Stomach (tissue), 9 donors: Measurements from ENCODE around the gene STYX. TPM values are rescaled to one million over a fixed set of nuclear protein-coding genes. Genes with fewer than 3 reads are reported as not detected.

Source experiments
- DNase-seq, 2 donors: peaks; one replicate each; pipeline versions ENCODE4 v3.0.0 to v3.0.0-alpha.2; 2013 to 2019
- H3K27ac ChIP-seq, 5 donors: fragments of 200-600 bp in 4 of 5; sonication (generic) in 4 of 5; one replicate each; pipeline ENCODE4 v1.5.1; 2013 to 2019; ENCODE audit warnings: mild to moderate bottlenecking in 1 of 5, moderate library complexity in 1 of 5
- H3K27me3 ChIP-seq, 3 donors: fragments of 200-600 bp; sonication (generic); one replicate each; pipeline ENCODE4 v1.5.1; 2017 to 2019; ENCODE audit warnings: mixed run types in 1 of 3
- H3K36me3 ChIP-seq, 4 donors: fragments of 200-600 bp; sonication (generic); 1 replicate in 3 of 4; 2 replicates in 1 of 4; pipeline ENCODE4 v1.5.1; 2016 to 2019
- H3K4me1 ChIP-seq, 4 donors: fragments of 200-600 bp; sonication (generic); one replicate each; pipeline ENCODE4 v1.5.1; 2016 to 2019
- H3K4me3 ChIP-seq, 4 donors: fragments of 200-600 bp; sonication (generic) in 3 of 4; one replicate each; pipeline ENCODE4 v1.5.1; 2016 to 2019; ENCODE audit warnings: mild to moderate bottlenecking in 1 of 4
- H3K9me3 ChIP-seq, 4 donors: fragments of 200-600 bp; sonication (generic); one replicate each; pipeline ENCODE4 v1.5.1; 2016 to 2019
- CTCF ChIP-seq, 7 experiments: fragments of 450-650 bp in 4 of 7; fragments of 200-600 bp in 3 of 7; sonication (generic) in 3 of 7; IDR thresholded peaks; one replicate each; pipeline ENCODE4 v1.5.1; 2016 to 2019; ENCODE audit warnings: antibody characterized with exemption in 7 of 7, control low read depth in 2 of 7, mild to moderate bottlenecking in 1 of 7
- EP300 ChIP-seq: sonication (generic); formaldehyde crosslinking; IDR thresholded peaks from one replicate; pipeline ENCODE4 v1.6.1; 2017; ENCODE audit warnings: antibody characterized with exemption
- POLR2A ChIP-seq, 4 donors: fragments of 450-650 bp; IDR thresholded peaks; one replicate each; pipeline ENCODE4 v1.6.1; 2016; ENCODE audit warnings: antibody characterized with exemption in 4 of 4, control low read depth in 2 of 4, mild to moderate bottlenecking in 1 of 4, moderate library complexity in 1 of 4
- POLR2AphosphoS5 ChIP-seq, 3 donors: sonication (generic); formaldehyde crosslinking; IDR thresholded peaks; one replicate each; pipeline ENCODE4 v1.6.1; 2016; ENCODE audit warnings: antibody characterized with exemption in 3 of 3
- WGBS, 5 donors: extraction: QIAGEN DNeasy Blood & Tissue Kit in 3 of 5; methylation state at CpG; one replicate each; pipeline versions ENCODE4 v1.1.5 to v1.1.7; 2013 to 2018; 5-methylcytosine and 5-hydroxymethylcytosine counted together
- intact Hi-C: fragments of 100-400 bp; cut with DNase I; formaldehyde crosslinking; loops from one replicate; pipeline ENCODE4 v1.15.1; 2023; ENCODE audit warnings: low total_unique reads
- polyA plus RNA-seq, 3 donors: library from polyadenylated mRNA; stranded (reverse); fragments of 200-250 nt; gene quantifications; one replicate each; pipeline ENCODE4 v1.2.3, GENCODE V29; 2013
- total RNA-seq, 5 donors: library from RNA; depleted of rRNA; stranded (reverse); fragments of >200 nt; gene quantifications; one replicate each; pipeline versions ENCODE4 v1.1.0 to v1.2.3, GENCODE V29; 2014 to 2016
- donor health status: healthy with polysubstance abuse.
- donor health status: Bipolar disorder and iron deficiency.
- donor health status: healthy.

STYX gene
- total and polyA plus RNA-seq, 8 donors: 4.8 to 23.3 (median 10.0) TPM

DNA sequence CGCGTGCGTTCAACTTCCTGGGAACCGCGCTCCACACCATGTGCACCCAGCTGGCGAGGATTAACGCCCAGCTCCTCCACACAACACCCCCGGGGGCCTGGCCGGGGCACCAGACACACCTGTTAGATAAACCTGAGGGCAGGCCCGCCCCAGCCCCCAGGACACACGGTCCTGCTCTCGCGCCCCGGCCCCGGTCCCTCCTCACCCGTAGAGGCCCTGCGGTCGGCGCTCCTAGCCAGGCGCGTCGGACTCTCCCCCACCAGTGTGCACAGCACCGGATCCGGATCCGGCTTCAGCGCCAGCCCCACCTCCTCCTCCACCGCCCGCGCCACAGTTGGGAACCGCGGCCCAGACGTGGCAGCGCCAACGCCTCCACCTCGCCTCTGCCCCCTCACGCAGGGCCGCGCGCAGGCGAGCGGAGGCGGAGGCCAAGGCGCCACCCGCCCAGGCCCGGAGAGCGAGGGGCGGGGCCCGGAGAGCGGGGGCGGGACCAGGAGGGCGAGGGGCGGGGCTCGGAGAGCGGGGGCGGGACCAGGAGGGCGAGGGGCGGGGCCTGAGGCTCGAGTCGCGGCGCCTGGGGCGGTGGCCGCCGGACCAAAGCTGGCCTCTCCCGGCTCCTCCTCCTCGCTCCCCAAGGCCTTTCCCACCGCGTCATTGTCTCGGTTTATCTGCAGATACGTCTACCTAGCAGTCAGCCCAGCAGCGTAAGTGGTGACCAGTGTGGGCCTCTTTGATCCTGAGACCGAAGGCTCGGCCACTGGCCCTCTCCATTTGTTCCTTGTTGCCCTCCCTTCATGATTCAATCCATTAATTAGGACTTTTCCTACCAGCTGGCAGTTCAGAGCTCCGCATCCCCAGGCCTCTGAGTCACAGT is 61.5 kb downstream of the STYX start, which contains the start of gene GNPNAT1:
Gene GNPNAT1, minus strand, starts transcription at position 385 of the 874 bp plus-strand sequence. CDS start 6,957 bp downstream, outside the sequence.
- intact Hi-C loops: no loop called here
- 1 to 3% (median 2%) methylated on average over 22 to 71 of the region's 74 CpGs for WGBS, 5 donors
- Histone ChIP-seq H3K27me3 (no peaks in the 10 kb centered on the region), H3K4me1 (peaks cover 0 to 40% (median 35%) of the 10 kb centered on the region in 4 donors), H3K27ac (peak within 1 kb of the TSS; percentile 90 to 94 (median 91)), H3K9me3 (no peaks in the 10 kb centered on the region), H3K4me3 (peak within 1 kb of the TSS; percentile 67 to 76 (median 73)), H3K36me3 (no peaks in the 10 kb centered on the region)
- TF ChIP-seq EP300: no peak
- no peak for TF ChIP-seq CTCF (IDR thresholded peaks at IDR 0.05)
- peak in 2 of 4 donors; percentile 36 to 49 for TF ChIP-seq POLR2A (IDR thresholded peaks at IDR 0.05)
- peak; percentile 70 to 95 (median 94) for TF ChIP-seq POLR2AphosphoS5 (IDR thresholded peaks at IDR 0.05)
- peak; percentile 90 to 96 for DNase-seq

- WGBS, 5 donors: 79 to 81% (median 81%) methylated on average over 7 of the region's 7 CpGs
- H3K27me3 ChIP-seq: no peaks in the 10 kb centered on the region
- no peak for DNase-seq
- peak overlapping the region; percentile 67 to 76 (median 73) for H3K4me3 ChIP-seq
- peak overlapping the region; percentile 88 to 94 (median 91) for H3K27ac ChIP-seq
- H3K4me1 ChIP-seq: peaks cover 0 to 40% (median 35%) of the 10 kb centered on the region in 4 donors
- H3K36me3 ChIP-seq: no peaks in the 10 kb centered on the region
- intact Hi-C loops: no loop called here
- no peaks in the 10 kb centered on the region for H3K9me3 ChIP-seq
- no peak for TF ChIP-seq CTCF (IDR thresholded peaks at IDR 0.05)
- TF ChIP-seq POLR2AphosphoS5 (IDR thresholded peaks at IDR 0.05): no peak
- no peak for TF ChIP-seq EP300
- TF ChIP-seq POLR2A (IDR thresholded peaks at IDR 0.05): no peak
These were observed 62.1 kb downstream of the STYX start for GRCh38 chr14:52792097-52792415.

DNA sequence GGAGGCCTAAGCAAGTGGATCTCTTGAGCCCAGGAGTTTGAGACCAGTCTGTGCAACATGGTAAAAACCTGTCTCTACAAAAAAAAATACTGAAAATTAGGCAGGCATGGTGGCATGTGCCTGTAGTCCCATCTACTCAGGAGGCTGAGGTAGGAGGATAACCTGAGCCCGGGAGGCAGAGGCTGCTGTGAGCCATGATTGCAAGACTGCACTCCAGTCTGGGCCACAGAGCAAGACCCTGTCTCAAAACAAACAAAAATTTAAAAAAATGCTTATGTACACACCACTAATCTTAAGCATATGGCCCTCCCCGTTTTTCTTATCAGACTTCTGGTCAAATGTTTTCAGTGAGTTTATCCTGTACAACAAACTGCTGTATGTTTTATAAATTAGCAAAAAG is 63.1 kb downstream of the STYX start:
- intact Hi-C loops: no loop called here
- DNase-seq: peak in 1 of 2 donors; percentile 21
- H3K4me1 ChIP-seq: peaks cover 0 to 40% (median 35%) of the 10 kb centered on the region in 4 donors
- H3K36me3 ChIP-seq: no peaks in the 10 kb centered on the region
- H3K9me3 ChIP-seq: no peaks in the 10 kb centered on the region
- H3K27ac ChIP-seq: peak overlapping the region in 4 of 5 donors; percentile 35 to 91 (median 70)
- no peaks in the 10 kb centered on the region for H3K27me3 ChIP-seq
- no peak overlapping the region for H3K4me3 ChIP-seq
- 21 to 45% (median 39%) methylated on average over 2 of the region's 2 CpGs for WGBS, 5 donors
- TF ChIP-seq EP300 (no peak), POLR2AphosphoS5 (IDR thresholded peaks at IDR 0.05) (no peak), POLR2A (IDR thresholded peaks at IDR 0.05) (no peak), CTCF (IDR thresholded peaks at IDR 0.05) (no peak)

GRCh38 chr14:52797653-52798052 is 67.7 kb downstream of the STYX start:
- no peaks in the 10 kb centered on the region for H3K36me3 ChIP-seq
- 56 to 66% (median 59%) methylated on average over 3 of the region's 3 CpGs for WGBS, 5 donors
- H3K27me3 ChIP-seq: no peaks in the 10 kb centered on the region
- peaks cover 0 to 8% (median 4%) of the 10 kb centered on the region in 4 donors for H3K4me1 ChIP-seq
- no peak overlapping the region for H3K4me3 ChIP-seq
- intact Hi-C loops: no loop called here
- no peak for DNase-seq
- H3K9me3 ChIP-seq: no peaks in the 10 kb centered on the region
- H3K27ac ChIP-seq: no peak overlapping the region
- TF ChIP-seq EP300 (no peak), CTCF (IDR thresholded peaks at IDR 0.05) (no peak), POLR2AphosphoS5 (IDR thresholded peaks at IDR 0.05) (no peak), POLR2A (IDR thresholded peaks at IDR 0.05) (no peak)
